Motor neuron (in vitro differentiated cells): ENCODE data around the gene SPDYE2. TPM values are rescaled to one million over a fixed set of nuclear protein-coding genes. Genes with fewer than 3 reads are reported as not detected.
A peak's percentile ranks its signal among the peaks of the same experiment; 100 is the strongest.
"Not testable (repeated sequence)": the region's sequence is repeated elsewhere in the genome, so short reads cannot be mapped to it uniquely, and the experiment has no call there.

ENCODE experiments used
- ATAC-seq, 8 experiments: fragments of 200-7000 bp; cut with Tn5 transposase; replicated peaks in 6 of 8; 2 replicates each; pipeline ENCODE4 v1.8.0; 2021; ENCODE audit warnings: mild to moderate bottlenecking in 8 of 8, moderate library complexity in 8 of 8
- H3K27ac ChIP-seq, 2 donors: fragments of 250-450 bp; sonication (Bioruptor Pico); 2 replicates each; pipeline ENCODE4 v1.9.0; 2021; ENCODE audit warnings: antibody characterized with exemption in 2 of 2, mild to moderate bottlenecking in 2 of 2, moderate library complexity in 1 of 2
- H3K4me1 ChIP-seq, 2 donors: fragments of 250-450 bp; sonication (Bioruptor Pico); replicated peaks in 1 of 2; 2 replicates each; pipeline ENCODE4 v1.6.1; 2021; ENCODE audit warnings: antibody characterized with exemption in 2 of 2, mild to moderate bottlenecking in 2 of 2, moderate library complexity in 1 of 2
- H3K4me3 ChIP-seq, 5 donors: fragments of 250-450 bp; sonication (Bioruptor Pico); 2 replicates each; pipeline ENCODE4 v1.9.0; 2021; ENCODE audit warnings: antibody characterized with exemption in 5 of 5, mild to moderate bottlenecking in 5 of 5, moderate library complexity in 4 of 5
- WGBS, 10 experiments: fragments of 450-650 bp; shearing (Covaris generic); methylation state at CpG; one replicate each; pipeline ENCODE4 v1.0.0; 2022; 5-methylcytosine and 5-hydroxymethylcytosine counted together
- in situ Hi-C, 9 experiments: fragments of 400-800 bp; cut with MboI; loops; one replicate each; pipeline ENCODE4 v1.15.0; 2021; ENCODE audit warnings: low sequenced_read_pairs in 9 of 9, low pct_unique_long_range_greater_than_20kb in 2 of 9; ENCODE audit not compliant: unreplicated experiment in 9 of 9
- total RNA-seq, 8 experiments: library from RNA; unstranded; fragments of 300-600 nt; gene quantifications; 2 replicates each; pipeline versions ENCODE4 v1.2.3 to v1.2.4, GENCODE V29; 2022

Gene SPDYE2, protein sequence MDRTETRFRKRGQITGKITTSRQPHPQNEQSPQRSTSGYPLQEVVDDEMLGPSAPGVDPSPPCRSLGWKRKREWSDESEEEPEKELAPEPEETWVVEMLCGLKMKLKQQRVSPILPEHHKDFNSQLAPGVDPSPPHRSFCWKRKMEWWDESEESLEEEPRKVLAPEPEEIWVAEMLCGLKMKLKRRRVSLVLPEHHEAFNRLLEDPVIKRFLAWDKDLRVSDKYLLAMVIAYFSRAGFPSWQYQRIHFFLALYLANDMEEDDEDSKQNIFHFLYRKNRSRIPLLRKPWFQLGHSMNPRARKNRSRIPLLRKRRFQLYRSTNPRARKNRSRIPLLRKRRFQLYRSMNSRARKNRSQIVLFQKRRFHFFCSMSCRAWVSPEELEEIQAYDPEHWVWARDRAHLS
- 1 to 10 TPM in 2 of 8 experiments, under 1 TPM in 2, not detected in 4; 0.11 to 7.2 (median 2.9) TPM for total RNA-seq

DNA sequence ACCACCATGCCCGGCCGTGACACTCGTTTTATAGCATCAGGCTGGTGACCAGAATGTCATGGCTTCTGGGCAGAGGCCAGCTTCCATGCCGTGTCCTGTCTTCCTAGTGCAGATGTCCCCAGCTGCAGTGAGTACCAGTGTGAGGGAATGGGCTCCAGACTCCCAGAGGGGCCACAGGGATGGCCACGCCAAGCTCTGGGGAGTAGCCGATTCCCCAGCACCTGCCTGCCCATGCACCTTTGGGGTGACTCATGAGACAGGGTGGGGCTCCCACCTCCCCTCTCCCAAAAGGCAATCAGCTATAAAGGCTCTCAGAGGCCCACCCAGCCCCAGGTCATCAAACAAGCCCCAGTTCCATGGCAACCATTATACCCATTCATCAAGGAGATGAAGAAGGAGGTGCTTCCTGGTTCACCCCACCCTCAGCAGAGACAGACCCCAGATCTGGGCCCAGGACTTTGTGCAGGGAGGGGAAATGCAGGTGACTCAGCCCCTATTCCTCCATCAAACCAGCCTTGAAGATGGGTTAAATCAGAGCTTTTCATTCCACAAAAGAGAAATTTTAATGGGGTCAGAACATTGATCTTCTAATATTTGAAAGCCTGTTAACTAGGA is at the start of gene SPDYE2:
Gene SPDYE2, plus strand, starts transcription at position 419 of the 615 bp plus-strand sequence. CDS start 2,030 bp downstream, outside the sequence.
- H3K27ac ChIP-seq, H3K4me1 ChIP-seq, H3K4me3 ChIP-seq, in situ Hi-C loops: not testable (repeated sequence)
- ATAC-seq, result peak in 2 of 8 experiments; percentile 14 to 21
- no CpG with 5 or more reads among the region's 6 CpGs for WGBS, 10 experiments

DNA sequence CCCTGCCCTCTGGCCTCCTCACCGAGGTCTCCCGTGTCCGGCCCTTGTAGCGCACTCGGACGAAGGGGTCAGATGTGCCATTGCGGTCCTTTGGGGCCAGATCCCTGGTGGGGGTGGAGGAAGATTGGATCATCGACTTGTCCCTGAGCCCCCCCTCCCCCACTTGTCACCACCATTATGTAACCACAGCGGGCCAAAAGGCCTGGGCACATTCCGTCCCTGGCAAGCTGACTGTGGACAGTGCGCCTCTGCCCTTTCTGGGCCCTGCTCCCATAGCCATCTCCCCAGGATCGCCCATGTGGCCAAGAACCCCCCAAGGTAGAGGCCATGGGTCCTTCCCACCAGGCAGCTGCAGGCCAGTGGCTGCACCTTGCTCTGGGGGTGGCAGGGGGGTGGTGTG is 47.9 kb upstream of the SPDYE2 start:
- H3K4me1 ChIP-seq, ATAC-seq, in situ Hi-C loops, H3K4me3 ChIP-seq, H3K27ac ChIP-seq: not testable (repeated sequence)
- no CpG with 5 or more reads among the region's 12 CpGs for WGBS, 10 experiments

DNA sequence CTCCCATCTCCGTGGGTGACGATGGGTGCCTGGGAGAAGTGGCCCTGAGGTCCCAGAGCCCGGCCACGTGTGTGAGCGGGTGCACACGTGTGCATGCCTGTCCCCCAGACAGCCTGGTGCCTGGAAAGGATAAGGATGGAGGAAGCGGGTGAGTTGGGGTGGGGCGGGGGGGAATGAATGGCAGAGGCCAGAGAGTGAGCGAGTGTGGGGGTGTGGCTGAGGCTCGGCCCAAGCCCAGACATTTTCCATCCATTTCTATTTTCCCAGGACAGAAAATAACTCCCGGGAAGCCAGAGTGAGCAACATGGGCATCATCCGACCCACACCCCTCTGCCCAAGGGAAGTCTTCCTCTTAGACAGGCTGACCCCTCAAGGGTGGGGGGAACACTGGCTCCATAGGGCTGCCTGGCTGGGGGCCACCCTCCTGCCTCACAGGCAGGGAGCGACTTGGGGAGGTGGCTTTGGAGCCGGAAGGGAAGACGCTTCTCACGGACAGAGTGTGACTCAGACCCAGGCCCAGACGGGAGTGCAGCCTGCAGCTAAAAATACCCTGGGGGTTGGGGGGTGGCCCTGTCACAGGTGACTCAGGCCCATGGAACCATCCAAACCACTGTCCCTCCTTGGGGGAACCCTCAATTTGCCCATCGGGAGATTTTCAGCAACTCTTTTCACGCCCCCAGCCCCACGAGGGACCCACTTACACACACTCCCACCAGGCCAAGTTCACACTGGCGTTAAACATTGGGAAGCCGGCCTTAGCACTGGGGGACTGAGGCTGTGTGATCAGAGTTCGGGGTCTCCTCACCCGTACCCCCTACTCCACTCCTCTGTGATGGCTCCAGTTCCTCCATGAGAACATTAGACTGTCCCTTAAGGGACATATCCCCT is 45.5 kb upstream of the SPDYE2 start:
- ATAC-seq, result peak; percentile 75 to 98 (median 81)
- no CpG with 5 or more reads among the region's 24 CpGs for WGBS, 10 experiments
- H3K27ac ChIP-seq, H3K4me3 ChIP-seq, in situ Hi-C loops, H3K4me1 ChIP-seq: not testable (repeated sequence)

DNA sequence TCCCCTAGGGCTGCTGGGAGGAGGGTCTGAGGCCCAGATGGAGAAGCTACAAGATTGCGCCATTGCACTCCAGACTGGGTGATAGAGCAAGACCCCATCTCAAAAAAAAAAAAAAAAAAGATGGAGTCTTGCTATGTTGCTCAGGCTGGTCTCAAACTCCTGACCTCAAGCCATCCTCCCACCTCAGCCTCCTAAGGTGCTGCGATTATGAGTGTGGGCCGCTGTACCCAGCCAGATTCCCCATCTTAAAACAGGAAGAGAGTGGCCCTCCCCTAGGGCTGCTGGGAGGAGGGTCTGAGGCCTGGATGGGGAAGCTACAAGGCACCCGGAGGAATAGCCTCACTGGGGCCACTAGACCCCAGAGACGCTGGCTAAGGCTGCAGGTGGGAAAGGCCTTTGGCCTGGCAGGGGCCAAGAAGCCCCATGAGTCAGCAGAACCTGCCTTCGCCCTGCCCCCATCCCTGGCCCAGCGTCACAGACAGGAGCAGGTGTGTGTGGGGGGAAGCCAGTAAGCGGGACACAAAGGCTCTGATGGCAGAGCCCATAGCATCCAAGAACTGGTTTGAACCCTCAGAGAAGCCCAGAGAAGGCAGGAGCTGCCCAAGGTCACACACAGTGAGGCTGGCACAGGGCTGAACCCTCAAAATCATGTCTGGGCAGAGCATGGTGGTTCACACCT is 43.5 kb upstream of the SPDYE2 start:
- H3K4me3 ChIP-seq, in situ Hi-C loops, ATAC-seq, H3K4me1 ChIP-seq, H3K27ac ChIP-seq: not testable (repeated sequence)
- WGBS, 10 experiments, result no CpG with 5 or more reads among the region's 8 CpGs

DNA sequence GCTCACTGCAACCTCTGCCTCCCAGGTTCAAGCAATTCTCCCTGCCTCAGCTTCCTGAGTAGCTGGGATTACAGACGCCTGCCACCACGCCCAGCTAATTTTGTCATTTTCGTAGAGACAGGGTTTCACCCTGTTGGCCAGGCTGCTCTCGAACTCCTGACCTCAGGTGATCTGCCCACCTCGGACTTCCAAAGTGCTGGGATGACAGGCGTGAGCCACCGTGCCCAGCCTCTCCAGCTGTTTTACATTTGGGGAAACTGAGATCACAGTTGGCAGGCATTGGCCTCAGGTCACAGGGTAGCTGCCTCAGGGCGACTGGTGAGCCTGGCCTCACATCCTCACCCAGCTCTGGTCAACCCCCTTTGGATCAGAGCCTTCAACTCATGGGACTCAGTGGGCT is 40.5 kb upstream of the SPDYE2 start:
- no CpG with 5 or more reads among the region's 8 CpGs for WGBS, 10 experiments
- ATAC-seq, H3K4me1 ChIP-seq, in situ Hi-C loops, H3K4me3 ChIP-seq, H3K27ac ChIP-seq: not testable (repeated sequence)

DNA sequence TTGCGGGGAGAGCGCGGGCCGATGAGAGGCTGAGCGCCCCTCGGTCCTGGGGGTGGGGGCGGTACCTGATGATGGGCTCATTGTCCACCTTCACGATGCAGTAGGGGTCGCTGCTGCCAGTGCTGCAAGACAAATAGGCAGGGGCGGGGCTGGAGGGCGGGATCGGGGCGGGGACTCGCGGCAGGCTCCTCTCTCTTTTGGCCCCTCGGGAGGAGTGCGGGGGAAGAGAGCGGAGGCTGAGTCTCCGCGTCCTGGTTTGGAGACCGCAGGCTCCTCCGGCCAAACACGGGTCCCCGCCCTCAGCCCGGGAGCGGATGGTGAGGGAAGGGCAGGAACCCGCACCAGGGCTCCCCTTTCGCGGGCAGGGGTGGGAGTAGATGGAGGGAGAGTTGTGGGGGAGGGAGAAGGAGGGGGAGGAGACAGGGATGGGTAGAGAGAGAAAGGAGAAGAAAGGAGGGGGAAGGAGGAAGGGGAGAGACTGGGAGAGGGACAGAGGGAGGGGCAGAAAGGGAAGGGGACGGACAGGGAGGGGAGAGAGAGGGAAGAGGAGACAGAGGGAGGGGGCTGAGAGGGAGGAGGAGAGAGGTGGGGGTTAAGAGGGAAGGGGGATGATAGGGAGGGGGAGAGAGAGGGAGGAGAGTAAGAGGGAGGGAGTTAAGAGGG is 39.0 kb upstream of the SPDYE2 start:
- WGBS, 10 experiments, result no CpG with 5 or more reads among the region's 30 CpGs
- in situ Hi-C loops, H3K27ac ChIP-seq, H3K4me1 ChIP-seq, H3K4me3 ChIP-seq: not testable (repeated sequence)
- peak; percentile 56 to 83 (median 76) for ATAC-seq

DNA sequence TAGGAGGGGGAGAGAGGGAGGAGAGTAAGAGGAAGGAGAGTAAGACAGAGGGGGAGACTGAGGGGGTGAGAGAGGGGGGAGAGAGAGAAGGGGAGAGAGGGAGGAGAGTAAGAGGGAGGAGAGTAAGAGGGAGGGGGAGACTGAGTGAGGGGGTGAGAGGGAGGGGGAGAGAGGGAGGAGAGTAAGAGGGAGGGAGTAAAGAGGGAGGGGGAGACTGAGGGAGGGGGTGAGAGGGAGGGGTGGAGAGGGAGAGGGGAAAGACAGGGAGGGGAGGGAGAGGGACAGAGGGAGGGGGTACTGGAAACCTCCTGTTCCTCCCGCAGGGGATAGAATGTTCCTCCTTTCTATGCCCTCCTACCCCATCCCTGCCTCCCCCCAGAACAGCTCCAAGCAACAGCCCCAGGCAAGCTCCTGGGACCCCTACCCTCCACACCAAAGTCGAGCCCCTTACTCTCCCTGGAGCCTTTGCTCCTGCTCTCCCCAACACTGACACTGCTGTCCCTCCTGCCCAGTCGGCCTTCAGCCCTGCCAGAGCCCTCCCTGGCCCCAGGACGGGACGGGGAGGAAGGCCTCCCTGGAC is 38.3 kb upstream of the SPDYE2 start:
- peak in 5 of 8 experiments; percentile 13 to 48 (median 42) for ATAC-seq
- in situ Hi-C loops, H3K4me3 ChIP-seq, H3K4me1 ChIP-seq: not testable (repeated sequence)
- peak overlapping the region in 1 of 2 donors; percentile 78 for H3K27ac ChIP-seq
- WGBS, 10 experiments, result no CpG with 5 or more reads among the region's 5 CpGs

DNA sequence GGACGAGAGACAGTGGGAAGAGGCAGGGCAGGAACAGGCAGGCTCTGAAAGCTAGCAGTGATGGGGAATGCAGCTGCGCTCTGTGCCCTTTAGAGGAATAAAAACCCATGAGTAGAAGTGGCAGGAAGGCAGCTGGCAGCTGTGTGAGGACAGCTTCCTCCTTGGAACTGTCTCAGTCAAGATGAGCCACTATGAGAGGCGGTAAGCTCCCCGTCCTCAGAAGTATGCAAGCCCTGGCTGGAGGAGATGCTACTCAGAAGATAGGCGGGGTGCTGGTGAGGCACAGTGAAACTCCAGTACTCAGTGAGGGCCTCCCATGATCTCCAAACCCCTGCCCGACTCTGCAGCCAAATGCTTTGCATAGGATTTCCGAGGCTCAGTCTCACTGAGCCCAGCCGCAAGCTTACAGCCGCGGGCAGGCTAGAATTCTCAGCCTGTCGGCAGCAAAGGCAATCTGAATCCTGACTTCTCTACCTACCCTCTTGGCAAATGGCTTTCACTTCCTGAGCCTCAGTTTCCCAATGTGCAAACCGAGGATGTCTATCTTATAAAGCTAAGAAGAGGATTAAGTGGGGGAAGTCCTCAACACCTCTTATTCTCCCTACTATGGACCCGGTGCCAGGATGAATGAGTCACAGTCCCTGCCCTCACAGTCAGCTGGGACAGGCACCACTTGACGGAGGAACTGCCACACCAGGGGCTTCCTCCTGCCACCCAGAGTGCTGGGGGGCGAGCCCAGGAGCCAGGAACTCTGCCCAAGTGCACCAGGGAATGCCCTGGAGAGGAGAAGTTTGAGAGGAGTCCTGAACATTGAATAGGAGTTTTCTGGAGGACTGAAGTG is 35.9 kb upstream of the SPDYE2 start:
- in situ Hi-C loops, H3K27ac ChIP-seq, H3K4me3 ChIP-seq, H3K4me1 ChIP-seq: not testable (repeated sequence)
- peak in 1 of 8 experiments; percentile 32 for ATAC-seq
- no CpG with 5 or more reads among the region's 15 CpGs for WGBS, 10 experiments

DNA sequence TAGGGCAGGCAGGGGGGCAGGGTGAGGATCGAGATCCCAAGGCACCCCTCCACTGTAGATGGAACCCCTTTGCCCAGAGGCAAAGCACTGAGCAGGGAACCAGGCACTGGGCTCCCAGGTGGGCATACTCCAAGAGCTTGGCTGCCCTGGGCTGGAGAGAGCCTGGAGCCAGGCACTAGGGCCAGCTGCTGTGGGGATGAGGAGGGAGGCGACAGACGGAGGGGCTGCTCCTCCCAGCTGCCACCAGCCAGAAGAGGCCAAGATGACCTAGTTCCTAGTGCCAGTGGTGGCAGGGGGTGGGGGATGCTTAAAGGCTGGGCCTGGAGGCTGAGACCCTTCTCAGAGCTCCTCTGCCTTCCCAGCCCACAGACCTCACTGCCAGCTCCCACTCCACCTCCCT is 35.1 kb upstream of the SPDYE2 start:
- in situ Hi-C loops, H3K4me3 ChIP-seq, H3K4me1 ChIP-seq, H3K27ac ChIP-seq: not testable (repeated sequence)
- peak in 4 of 8 experiments; percentile 7 to 52 (median 30) for ATAC-seq
- WGBS, 10 experiments, result no CpG with 5 or more reads among the region's 3 CpGs

DNA sequence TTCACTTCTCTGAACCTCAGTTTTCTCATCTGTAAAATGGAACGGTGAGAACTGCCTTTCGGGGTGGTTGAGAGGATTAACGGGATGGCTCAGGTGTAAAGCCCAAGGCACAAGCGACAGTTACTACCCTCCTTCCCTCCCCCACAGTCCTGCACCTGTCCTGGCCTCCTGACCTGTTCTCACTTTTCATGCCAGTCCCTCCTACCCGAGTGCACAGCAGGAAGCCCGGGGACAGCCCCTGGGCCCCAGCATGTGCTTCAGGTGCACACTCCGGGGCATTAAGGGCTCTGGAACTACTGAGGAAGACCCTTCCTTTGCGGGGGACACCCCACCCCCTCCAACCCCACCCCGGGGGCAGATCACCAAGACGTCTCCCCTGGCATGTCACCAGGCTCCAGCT is 34.1 kb upstream of the SPDYE2 start:
- in situ Hi-C loops, H3K4me1 ChIP-seq, ATAC-seq, H3K4me3 ChIP-seq, H3K27ac ChIP-seq: not testable (repeated sequence)
- WGBS, 10 experiments, result no CpG with 5 or more reads among the region's 10 CpGs

DNA sequence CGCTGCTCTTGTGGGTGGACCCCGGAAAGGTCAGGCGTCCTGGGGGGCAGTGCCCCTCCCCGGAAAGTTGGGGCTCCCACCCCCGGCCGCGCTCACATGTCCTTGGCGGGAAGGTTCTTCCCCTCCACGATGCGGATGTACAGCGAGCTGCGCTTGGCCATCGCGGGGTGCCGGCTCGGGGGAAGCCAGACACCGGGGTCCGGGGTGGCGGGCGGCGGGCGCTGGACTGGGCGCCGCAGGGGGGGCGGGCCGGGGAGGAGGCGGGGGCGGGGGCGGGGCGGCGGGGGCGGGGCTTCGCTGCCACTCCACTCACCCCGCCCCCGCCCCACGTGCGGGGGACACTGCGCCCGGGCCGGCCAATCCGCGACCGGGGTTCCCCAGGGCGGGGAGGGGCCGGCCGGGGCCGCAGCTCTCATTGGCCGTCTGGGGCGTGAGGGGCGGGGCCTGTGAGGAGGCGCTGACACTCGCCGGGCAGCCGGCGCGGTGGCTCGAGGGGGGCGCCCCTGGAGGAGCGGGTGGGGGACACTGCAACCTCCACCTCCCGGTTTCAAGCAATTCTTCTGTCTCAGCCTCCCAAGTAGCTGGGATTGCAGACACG is 33.4 kb upstream of the SPDYE2 start, which contains the start of gene RASA4B:
Gene RASA4B, minus strand, starts transcription at position 228 of the 598 bp plus-strand sequence. Its CDS starts 67 bp downstream, at position 161.
- H3K4me1 ChIP-seq, in situ Hi-C loops, H3K27ac ChIP-seq, H3K4me3 ChIP-seq: not testable (repeated sequence)
- no CpG with 5 or more reads among the region's 61 CpGs for WGBS, 10 experiments
- ATAC-seq, result peak; percentile 74 to 98 (median 90)
